K562 (cell line): ENCODE results near the gene SIRT5. TPM values are rescaled to one million over a fixed set of nuclear protein-coding genes. Genes with fewer than 3 reads are reported as not detected.

Source experiments
- BRD4 ChIP-seq: fragments of 200-600 bp; sonication (generic); IDR thresholded peaks from 2 replicates; pipeline ENCODE4 v1.6.1; 2017; ENCODE audit warnings: inconsistent platforms
- CTCFL ChIP-seq: IDR thresholded peaks from 2 replicates; pipeline ENCODE4 v1.6.1; 2011; ENCODE audit warnings: borderline replicate concordance, low read depth, mild to moderate bottlenecking, moderate library complexity, low read length; ENCODE audit not compliant: insufficient read depth, poor library complexity, severe bottlenecking
- DMBX1 ChIP-seq: fragments of 250-450 bp; sonication (Bioruptor Pico); IDR thresholded peaks from 2 replicates; pipeline ENCODE4 v1.8.0; 2022; ENCODE audit warnings: inconsistent platforms, mild to moderate bottlenecking, moderate library complexity, borderline replicate concordance
- HMGN3 ChIP-seq: IDR thresholded peaks from 2 replicates; pipeline ENCODE4 v1.6.1; 2011; ENCODE audit warnings: borderline replicate concordance, low read depth, mild to moderate bottlenecking, mixed read lengths, low read length; ENCODE audit not compliant: insufficient read length; ENCODE audit errors: extremely low read depth
- ILF3 ChIP-seq: fragments of 450-650 bp; IDR thresholded peaks from 2 replicates; pipeline ENCODE4 v1.6.1; 2018; ENCODE audit warnings: antibody characterized with exemption, mild to moderate bottlenecking, moderate library complexity, borderline replicate concordance
- JUND ChIP-seq, 2 experiments: IDR thresholded peaks; 2 replicates in 1 of 2; 3 replicates in 1 of 2; pipeline ENCODE4 v1.6.1; 2011; ENCODE audit warnings: borderline replicate concordance in 2 of 2, low read depth in 2 of 2, low read length in 2 of 2, improper control_type of control experiment in 1 of 2, missing biosample characterization in 1 of 2, missing genetic modification characterization in 1 of 2, missing genetic modification reagents in 1 of 2
- KLF13 ChIP-seq: fragments of 450-650 bp; IDR thresholded peaks from 2 replicates; pipeline ENCODE4 v1.6.1; 2016; ENCODE audit warnings: missing genetic modification characterization, low read depth, mild to moderate bottlenecking, missing compliant biosample characterization, moderate library complexity, borderline replicate concordance
- LEF1 ChIP-seq: fragments of 450-650 bp; IDR thresholded peaks from 2 replicates; pipeline ENCODE4 v1.6.1; 2016; ENCODE audit warnings: mild to moderate bottlenecking
- MIER1 ChIP-seq: fragments of 450-650 bp; IDR thresholded peaks from 2 replicates; pipeline ENCODE4 v1.6.1; 2016; ENCODE audit warnings: antibody characterized with exemption, mild to moderate bottlenecking, low read depth
- NBN ChIP-seq: fragments of 450-650 bp; IDR thresholded peaks from 2 replicates; pipeline ENCODE4 v1.6.1; 2016; ENCODE audit warnings: low read depth, mild to moderate bottlenecking
- NFIX ChIP-seq: fragments of 250-450 bp; sonication (Bioruptor Pico); IDR thresholded peaks from 2 replicates; pipeline ENCODE4 v1.4.0; 2020; ENCODE audit warnings: low read depth, mild to moderate bottlenecking, moderate library complexity
- NR0B1 ChIP-seq: fragments of 450-650 bp; IDR thresholded peaks from one replicate; pipeline ENCODE4 v1.6.1; 2018; ENCODE audit warnings: mild to moderate bottlenecking, moderate library complexity; ENCODE audit not compliant: partially characterized antibody
- PHB2 ChIP-seq: fragments of 450-650 bp; IDR thresholded peaks from 2 replicates; pipeline ENCODE4 v1.6.1; 2017; ENCODE audit warnings: low read depth
- SMARCA5 ChIP-seq: fragments of 450-650 bp; IDR thresholded peaks from 2 replicates; pipeline ENCODE4 v1.6.1; 2016
- YY1 ChIP-seq, 3 experiments: IDR thresholded peaks; 2 replicates each; pipeline ENCODE4 v1.6.1; 2011; ENCODE audit warnings: low read length in 2 of 3, mild to moderate bottlenecking in 2 of 3, moderate library complexity in 2 of 3, borderline replicate concordance in 1 of 3, control low read depth in 1 of 3, low read depth in 1 of 3; ENCODE audit not compliant: insufficient read depth in 3 of 3, insufficient replicate concordance in 2 of 3, control insufficient read depth in 1 of 3, insufficient read length in 1 of 3; ENCODE audit errors: extremely low read depth in 1 of 3
- ZEB2 ChIP-seq: fragments of 450-650 bp; IDR thresholded peaks from 2 replicates; pipeline ENCODE4 v1.6.1; 2016
- ZNF165 ChIP-seq: fragments of 250-450 bp; sonication (Bioruptor Pico); IDR thresholded peaks from 2 replicates; pipeline ENCODE4 v1.4.0; 2020; ENCODE audit warnings: borderline replicate concordance
- polyA plus RNA-seq, 8 experiments: library from polyadenylated mRNA; depleted of rRNA in 4 of 8; stranded (reverse) in 5 of 8; unstranded in 3 of 8; fragments of >200 nt; fragmentation: Nextera tagmentation in 2 of 8; fragmentation: Illumina TruSeq in 1 of 8; extraction: Ambion mirVana in 2 of 8; extraction: Trizol in 1 of 8; gene quantifications; 2 replicates each; pipeline versions ENCODE4 v1.2.1 to v1.2.3, GENCODE V29; 2011 to 2014; ENCODE audit warnings: inconsistent platforms in 1 of 8, missing spikeins in 1 of 8
- total RNA-seq, 7 experiments: library from RNA; depleted of rRNA in 6 of 7; stranded (reverse); fragments of >200 nt in 6 of 7; fragmentation: Illumina TruSeq in 2 of 7; extraction: Trizol in 2 of 7; gene quantifications; 2 replicates each; pipeline versions ENCODE4 v1.2.1 to v1.2.3, GENCODE V29; 2011 to 2021; ENCODE audit warnings: low replicate concordance in 1 of 7
- TF ChIP-seq, protein P1 (sequence below): fragments of 450-650 bp; IDR thresholded peaks from 2 replicates; pipeline ENCODE4 v1.6.1; 2016; ENCODE audit warnings: mild to moderate bottlenecking
- TF ChIP-seq, protein P2 (sequence below): sonication (generic); formaldehyde crosslinking; IDR thresholded peaks from 2 replicates; pipeline ENCODE4 v1.8.0; 2022; ENCODE audit warnings: missing genetic modification reagents, mild to moderate bottlenecking, borderline replicate concordance

Gene SIRT5
- total and polyA plus RNA-seq, 9 of the 15 experiments (the other 6 are each of a cell fraction or from before 2014, with no cell fraction given) = 2.1 to 15.7 (median 11.4) TPM

DNA sequence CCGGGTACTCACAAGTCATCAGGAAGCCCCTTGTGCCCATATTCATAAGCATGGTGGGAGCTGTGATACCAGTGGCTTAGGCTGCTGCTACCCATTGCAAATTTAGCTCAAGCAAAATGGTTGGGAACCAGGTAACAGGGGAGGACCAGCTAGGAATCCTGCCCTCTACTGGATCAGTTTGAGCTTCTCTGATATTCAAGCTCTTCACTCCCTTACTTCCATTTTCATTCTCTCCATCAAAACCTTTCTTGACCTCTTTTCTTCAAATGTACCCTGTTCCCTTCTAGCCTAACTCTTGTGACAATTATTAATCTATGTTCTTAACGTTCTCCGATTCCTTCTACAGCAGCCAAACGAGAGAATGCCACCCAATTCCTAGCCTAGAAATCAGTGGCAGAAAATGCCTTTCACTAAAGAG lies 50.5 kb downstream of the SIRT5 start (continued):
- TF ChIP-seq CTCFL (peak; percentile 38), SMARCA5 (no peak), ILF3 (no peak), MIER1 (no peak), LEF1 (no peak), DMBX1 (CRISPR knock-in tag) (no peak), KLF13 (no peak), NBN (0 out of 2 replicates have a peak, but pooled peaks have one; percentile 55), BRD4 (no peak), JUND (IDR thresholded peaks at IDR 0.05; ENCODE audit: borderline replicate concordance, low read depth, low read length) (no peak), JUND (tag; IDR thresholded peaks at IDR 0.05; ENCODE audit: borderline replicate concordance, low read depth, low read length) (no peak; the same call in 2 of the 3 replicates), NR0B1 (no peak), ZEB2 (0 out of 2 replicates have a peak, but pooled peaks have one; percentile 31), YY1 (IDR thresholded peaks at IDR 0.05; ENCODE audit: borderline replicate concordance in 1 of 3, control insufficient read depth in 1 of 3, extremely low read depth in 1 of 3, insufficient read depth in 3 of 3, insufficient read length in 1 of 3, insufficient replicate concordance in 2 of 3, low read depth in 1 of 3, low read length in 2 of 3) (peak in 2 of 3 experiments; percentile 20 to 67), PHB2 (no peak), HMGN3 (no peak), NFIX (CRISPR knock-in tag) (no peak), ZNF165 (CRISPR knock-in tag) (no peak)
- TF ChIP-seq, protein P1, sequence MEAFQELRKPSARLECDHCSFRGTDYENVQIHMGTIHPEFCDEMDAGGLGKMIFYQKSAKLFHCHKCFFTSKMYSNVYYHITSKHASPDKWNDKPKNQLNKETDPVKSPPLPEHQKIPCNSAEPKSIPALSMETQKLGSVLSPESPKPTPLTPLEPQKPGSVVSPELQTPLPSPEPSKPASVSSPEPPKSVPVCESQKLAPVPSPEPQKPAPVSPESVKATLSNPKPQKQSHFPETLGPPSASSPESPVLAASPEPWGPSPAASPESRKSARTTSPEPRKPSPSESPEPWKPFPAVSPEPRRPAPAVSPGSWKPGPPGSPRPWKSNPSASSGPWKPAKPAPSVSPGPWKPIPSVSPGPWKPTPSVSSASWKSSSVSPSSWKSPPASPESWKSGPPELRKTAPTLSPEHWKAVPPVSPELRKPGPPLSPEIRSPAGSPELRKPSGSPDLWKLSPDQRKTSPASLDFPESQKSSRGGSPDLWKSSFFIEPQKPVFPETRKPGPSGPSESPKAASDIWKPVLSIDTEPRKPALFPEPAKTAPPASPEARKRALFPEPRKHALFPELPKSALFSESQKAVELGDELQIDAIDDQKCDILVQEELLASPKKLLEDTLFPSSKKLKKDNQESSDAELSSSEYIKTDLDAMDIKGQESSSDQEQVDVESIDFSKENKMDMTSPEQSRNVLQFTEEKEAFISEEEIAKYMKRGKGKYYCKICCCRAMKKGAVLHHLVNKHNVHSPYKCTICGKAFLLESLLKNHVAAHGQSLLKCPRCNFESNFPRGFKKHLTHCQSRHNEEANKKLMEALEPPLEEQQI = 0 out of 2 replicates have a peak, but pooled peaks have one; percentile 20
- TF ChIP-seq, protein P2, sequence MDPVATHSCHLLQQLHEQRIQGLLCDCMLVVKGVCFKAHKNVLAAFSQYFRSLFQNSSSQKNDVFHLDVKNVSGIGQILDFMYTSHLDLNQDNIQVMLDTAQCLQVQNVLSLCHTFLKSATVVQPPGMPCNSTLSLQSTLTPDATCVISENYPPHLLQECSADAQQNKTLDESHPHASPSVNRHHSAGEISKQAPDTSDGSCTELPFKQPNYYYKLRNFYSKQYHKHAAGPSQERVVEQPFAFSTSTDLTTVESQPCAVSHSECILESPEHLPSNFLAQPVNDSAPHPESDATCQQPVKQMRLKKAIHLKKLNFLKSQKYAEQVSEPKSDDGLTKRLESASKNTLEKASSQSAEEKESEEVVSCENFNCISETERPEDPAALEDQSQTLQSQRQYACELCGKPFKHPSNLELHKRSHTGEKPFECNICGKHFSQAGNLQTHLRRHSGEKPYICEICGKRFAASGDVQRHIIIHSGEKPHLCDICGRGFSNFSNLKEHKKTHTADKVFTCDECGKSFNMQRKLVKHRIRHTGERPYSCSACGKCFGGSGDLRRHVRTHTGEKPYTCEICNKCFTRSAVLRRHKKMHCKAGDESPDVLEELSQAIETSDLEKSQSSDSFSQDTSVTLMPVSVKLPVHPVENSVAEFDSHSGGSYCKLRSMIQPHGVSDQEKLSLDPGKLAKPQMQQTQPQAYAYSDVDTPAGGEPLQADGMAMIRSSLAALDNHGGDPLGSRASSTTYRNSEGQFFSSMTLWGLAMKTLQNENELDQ (CRISPR knock-in tag) = no peak
